Erythroblast (primary cell): ENCODE results near the gene CDHR2.

Experiments used
- GATA1 ChIP-seq: IDR thresholded peaks from 2 replicates; pipeline ENCODE4 v1.6.1; 2011; ENCODE audit warnings: low read depth, mild to moderate bottlenecking, control low read depth, low read length, moderate library complexity
- POLR2A ChIP-seq: IDR thresholded peaks from 2 replicates; pipeline ENCODE4 v1.6.1; 2011; ENCODE audit warnings: mild to moderate bottlenecking, low read length

GRCh38 chr5:176594554-176594953 is 45.4 kb downstream of the CDHR2 start:
- TF ChIP-seq POLR2A (no peak), GATA1 (no peak)
